HEK293 (cell line): Measurements from ENCODE around the gene CD300LG.

Experiments
- ATF2 ChIP-seq: fragments of 450-650 bp; formaldehyde crosslinking; IDR thresholded peaks from 2 replicates; pipeline ENCODE4 v1.5.1; 2016; ENCODE audit warnings: missing biosample characterization, missing genetic modification characterization, low read depth
- CTCF ChIP-seq: fragments of 450-650 bp; formaldehyde crosslinking; IDR thresholded peaks from 2 replicates; pipeline ENCODE4 v1.5.1; 2016; ENCODE audit warnings: missing biosample characterization, missing genetic modification characterization
- HOXA7 ChIP-seq: sonication (generic); formaldehyde crosslinking; IDR thresholded peaks from 2 replicates; pipeline ENCODE4 v1.8.1; 2022; ENCODE audit warnings: missing genetic modification reagents, borderline replicate concordance
- PRDM4 ChIP-seq: fragments of 450-650 bp; formaldehyde crosslinking; IDR thresholded peaks from 2 replicates; pipeline ENCODE4 v1.5.1; 2017; ENCODE audit warnings: missing biosample characterization, missing genetic modification characterization
- SP2 ChIP-seq: fragments of 450-650 bp; formaldehyde crosslinking; IDR thresholded peaks from 2 replicates; pipeline ENCODE4 v1.5.1; 2016; ENCODE audit warnings: missing biosample characterization, missing genetic modification characterization
- TCF7L2 ChIP-seq: IDR thresholded peaks from 2 replicates; pipeline ENCODE4 v1.6.1; 2011; ENCODE audit warnings: low read depth, mild to moderate bottlenecking, inconsistent platforms, low read length, moderate library complexity, borderline replicate concordance
- YY1 ChIP-seq: fragments of 450-650 bp; formaldehyde crosslinking; IDR thresholded peaks from 2 replicates; pipeline ENCODE4 v1.5.1; 2018; ENCODE audit warnings: missing biosample characterization, missing genetic modification characterization
- ZBTB26 ChIP-seq: fragments of 450-650 bp; formaldehyde crosslinking; optimal IDR thresholded peaks from 2 replicates; pipeline ENCODE3; 2016; ENCODE audit warnings: missing biosample characterization, mild to moderate bottlenecking, missing genetic modification characterization
- ZBTB49 ChIP-seq: fragments of 450-650 bp; formaldehyde crosslinking; IDR thresholded peaks from 2 replicates; pipeline ENCODE4 v1.5.1; 2016; ENCODE audit warnings: missing biosample characterization, missing genetic modification characterization, low read depth
- ZNF174 ChIP-seq: fragments of 450-650 bp; formaldehyde crosslinking; IDR thresholded peaks from 2 replicates; pipeline ENCODE4 v1.5.0; 2017; ENCODE audit warnings: missing biosample characterization, mild to moderate bottlenecking, missing genetic modification characterization
- ZNF175 ChIP-seq: fragments of 450-650 bp; formaldehyde crosslinking; IDR thresholded peaks from 2 replicates; pipeline ENCODE4 v1.5.1; 2016; ENCODE audit warnings: missing biosample characterization, missing genetic modification characterization
- ZNF274 ChIP-seq, 2 experiments: fragments of 200-500 bp in 1 of 2; fragments of 450-650 bp in 1 of 2; sonication (Bioruptor generic) in 1 of 2; formaldehyde crosslinking in 1 of 2; IDR thresholded peaks; 2 replicates each; pipeline versions ENCODE4 v1.5.1 to v1.6.1; 2014 to 2016; ENCODE audit warnings: borderline replicate concordance in 1 of 2, inconsistent platforms in 1 of 2, low read length in 1 of 2, missing biosample characterization in 1 of 2, missing genetic modification characterization in 1 of 2
- ZNF560 ChIP-seq: fragments of 450-650 bp; formaldehyde crosslinking; IDR thresholded peaks from 2 replicates; pipeline ENCODE4 v1.5.1; 2017; ENCODE audit warnings: missing biosample characterization, missing genetic modification characterization, borderline replicate concordance
- ZNF610 ChIP-seq: fragments of 450-650 bp; formaldehyde crosslinking; IDR thresholded peaks from 2 replicates; pipeline ENCODE4 v1.5.1; 2016; ENCODE audit warnings: missing biosample characterization, missing genetic modification characterization, borderline replicate concordance

GRCh38 chr17:43879723-43880419, 32.9 kb downstream of the CD300LG start:
- TF ChIP-seq ZNF175 (tag by site-specific recombination) = no peak
- TF ChIP-seq ZBTB26 = no peak
- TF ChIP-seq CTCF (tag by site-specific recombination) = no peak
- no peak for TF ChIP-seq ZNF274 (IDR thresholded peaks at IDR 0.05; ENCODE audit: low read length)
- no peak for TF ChIP-seq ZNF274 (tag by site-specific recombination; IDR thresholded peaks at IDR 0.05; ENCODE audit: borderline replicate concordance)
- TF ChIP-seq SP2 = no peak
- no peak for TF ChIP-seq ZNF174 (tag by site-specific recombination)
- no peak for TF ChIP-seq ATF2 (tag by site-specific recombination)
- TF ChIP-seq ZNF560 (tag by site-specific recombination) = no peak
- no peak for TF ChIP-seq ZNF610 (tag by site-specific recombination)
- no peak for TF ChIP-seq YY1 (tag by site-specific recombination)
- no peak for TF ChIP-seq TCF7L2
- TF ChIP-seq PRDM4 (tag by site-specific recombination) = no peak
- TF ChIP-seq ZBTB49 = no peak
- TF ChIP-seq HOXA7 (CRISPR knock-in tag) = no peak
